Choroid plexus epithelial cell (primary cell): Measurements from ENCODE around the gene APOL1.
"Not testable (repeated sequence)": the region's sequence is repeated elsewhere in the genome, so short reads cannot be mapped to it uniquely, and the experiment has no call there.

ENCODE experiments used
- DNase-seq: peaks from one replicate; pipeline ENCODE4 v3.0.0-alpha.2; 2010; ENCODE audit warnings: low read depth
- H3K4me3 ChIP-seq: 2 replicates; pipeline ENCODE4 v1.5.1; 2011; ENCODE audit warnings: low read depth, mild to moderate bottlenecking, control low read depth, low read length, moderate library complexity
- TF ChIP-seq, protein P1 (sequence below): conservative IDR thresholded peaks from 2 replicates; pipeline ENCODE4 v1.5.1; 2011; ENCODE audit warnings: low read depth, mild to moderate bottlenecking, control low read depth, inconsistent platforms, low read length, moderate library complexity

The APOL1 gene

DNA sequence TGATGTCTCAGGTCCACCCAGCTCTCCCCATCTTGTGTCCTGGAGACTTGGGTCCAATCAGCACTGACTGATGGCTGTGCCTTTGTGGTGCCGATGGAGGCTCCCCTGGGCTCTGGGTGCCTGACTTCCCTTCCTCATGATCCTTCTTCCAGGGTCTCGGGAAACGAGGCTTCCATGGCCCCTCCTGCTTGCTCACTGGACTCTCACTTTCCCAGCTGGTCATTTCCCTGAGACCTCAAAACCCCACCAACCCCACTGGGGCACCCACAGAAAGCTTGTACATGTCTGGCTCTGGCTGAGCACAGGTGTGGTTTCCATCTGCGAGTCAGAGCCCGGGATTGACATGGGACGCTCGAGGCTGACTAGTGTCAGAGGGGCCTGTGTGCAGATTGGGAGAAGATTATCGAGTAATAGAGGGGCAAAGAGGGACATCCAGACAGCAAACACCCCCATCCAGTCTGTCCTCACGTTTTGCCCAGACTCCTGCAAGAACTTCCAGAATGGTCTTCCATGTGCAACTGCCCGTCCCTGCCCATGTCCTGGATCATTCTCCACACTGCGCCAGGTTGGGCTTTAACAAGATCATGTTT lies 15.1 kb downstream of the APOL1 start:
- H3K4me3 ChIP-seq: no peak overlapping the region
- TF ChIP-seq, protein P1, sequence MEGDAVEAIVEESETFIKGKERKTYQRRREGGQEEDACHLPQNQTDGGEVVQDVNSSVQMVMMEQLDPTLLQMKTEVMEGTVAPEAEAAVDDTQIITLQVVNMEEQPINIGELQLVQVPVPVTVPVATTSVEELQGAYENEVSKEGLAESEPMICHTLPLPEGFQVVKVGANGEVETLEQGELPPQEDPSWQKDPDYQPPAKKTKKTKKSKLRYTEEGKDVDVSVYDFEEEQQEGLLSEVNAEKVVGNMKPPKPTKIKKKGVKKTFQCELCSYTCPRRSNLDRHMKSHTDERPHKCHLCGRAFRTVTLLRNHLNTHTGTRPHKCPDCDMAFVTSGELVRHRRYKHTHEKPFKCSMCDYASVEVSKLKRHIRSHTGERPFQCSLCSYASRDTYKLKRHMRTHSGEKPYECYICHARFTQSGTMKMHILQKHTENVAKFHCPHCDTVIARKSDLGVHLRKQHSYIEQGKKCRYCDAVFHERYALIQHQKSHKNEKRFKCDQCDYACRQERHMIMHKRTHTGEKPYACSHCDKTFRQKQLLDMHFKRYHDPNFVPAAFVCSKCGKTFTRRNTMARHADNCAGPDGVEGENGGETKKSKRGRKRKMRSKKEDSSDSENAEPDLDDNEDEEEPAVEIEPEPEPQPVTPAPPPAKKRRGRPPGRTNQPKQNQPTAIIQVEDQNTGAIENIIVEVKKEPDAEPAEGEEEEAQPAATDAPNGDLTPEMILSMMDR: no peak
- no peak for DNase-seq

DNA sequence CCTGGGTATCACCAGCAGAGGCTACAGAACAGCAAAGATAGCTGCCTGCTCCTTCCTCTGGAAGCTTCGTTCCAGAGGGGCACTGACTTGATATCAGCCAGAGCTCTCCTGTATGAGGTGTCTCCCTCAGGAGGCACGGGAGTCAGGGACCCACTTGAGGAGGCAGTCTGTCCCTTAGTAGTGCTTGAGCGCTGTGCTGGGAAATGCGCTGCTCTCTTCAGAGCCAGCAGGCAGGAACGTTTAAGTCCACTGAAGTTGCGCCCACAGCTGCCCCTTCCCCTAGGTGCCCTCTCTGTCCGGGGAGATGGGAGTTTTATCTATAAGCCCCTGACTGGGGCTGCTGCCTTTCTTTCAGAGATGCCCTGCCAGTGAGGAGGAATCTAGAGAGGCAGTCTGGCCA lies 18.3 kb downstream of the APOL1 start:
- not testable (repeated sequence) for H3K4me3 ChIP-seq, DNase-seq

DNA sequence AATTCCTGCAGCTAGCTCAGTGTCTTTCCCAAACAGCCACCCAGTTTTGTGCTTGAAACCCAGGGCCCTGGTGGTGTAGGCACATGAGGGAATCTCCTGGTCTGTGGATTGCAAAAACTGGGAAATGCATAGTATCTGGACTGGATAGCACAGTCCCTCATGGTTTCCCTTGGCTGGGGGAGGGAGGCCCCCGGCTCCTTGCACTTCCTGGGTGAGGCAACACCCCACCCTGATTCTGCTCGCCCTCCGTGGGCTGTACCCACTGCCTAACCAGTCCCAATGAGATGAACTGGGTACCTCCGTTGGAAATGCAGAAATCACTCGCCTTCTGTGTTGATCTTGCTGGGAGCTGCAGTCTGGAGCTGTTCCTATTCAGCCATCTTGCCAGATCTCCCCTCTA lies 19.0 kb downstream of the APOL1 start:
- not testable (repeated sequence) for DNase-seq, H3K4me3 ChIP-seq

DNA sequence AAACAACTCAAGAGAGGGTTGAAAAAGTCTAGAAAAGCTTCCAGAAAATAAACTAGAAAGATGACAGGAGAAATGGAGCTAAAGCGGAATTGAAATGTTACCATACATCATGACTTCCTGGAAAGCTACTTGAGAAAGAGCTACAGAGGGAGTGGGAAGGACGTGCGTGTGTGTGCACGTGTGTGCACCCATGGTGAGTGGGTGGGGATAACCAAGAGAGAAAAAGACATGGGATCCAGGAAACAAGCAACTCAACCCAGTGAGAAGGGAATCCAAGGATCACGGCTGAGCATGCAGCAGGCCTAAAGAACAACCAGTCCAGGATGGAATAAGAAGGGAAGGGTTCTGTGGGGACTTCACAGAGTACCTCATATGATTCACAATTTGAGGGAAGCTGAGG lies 21.6 kb downstream of the APOL1 start:
- TF ChIP-seq, protein P1: no peak
- H3K4me3 ChIP-seq: no peak overlapping the region
- DNase-seq: peak; percentile 23

DNA sequence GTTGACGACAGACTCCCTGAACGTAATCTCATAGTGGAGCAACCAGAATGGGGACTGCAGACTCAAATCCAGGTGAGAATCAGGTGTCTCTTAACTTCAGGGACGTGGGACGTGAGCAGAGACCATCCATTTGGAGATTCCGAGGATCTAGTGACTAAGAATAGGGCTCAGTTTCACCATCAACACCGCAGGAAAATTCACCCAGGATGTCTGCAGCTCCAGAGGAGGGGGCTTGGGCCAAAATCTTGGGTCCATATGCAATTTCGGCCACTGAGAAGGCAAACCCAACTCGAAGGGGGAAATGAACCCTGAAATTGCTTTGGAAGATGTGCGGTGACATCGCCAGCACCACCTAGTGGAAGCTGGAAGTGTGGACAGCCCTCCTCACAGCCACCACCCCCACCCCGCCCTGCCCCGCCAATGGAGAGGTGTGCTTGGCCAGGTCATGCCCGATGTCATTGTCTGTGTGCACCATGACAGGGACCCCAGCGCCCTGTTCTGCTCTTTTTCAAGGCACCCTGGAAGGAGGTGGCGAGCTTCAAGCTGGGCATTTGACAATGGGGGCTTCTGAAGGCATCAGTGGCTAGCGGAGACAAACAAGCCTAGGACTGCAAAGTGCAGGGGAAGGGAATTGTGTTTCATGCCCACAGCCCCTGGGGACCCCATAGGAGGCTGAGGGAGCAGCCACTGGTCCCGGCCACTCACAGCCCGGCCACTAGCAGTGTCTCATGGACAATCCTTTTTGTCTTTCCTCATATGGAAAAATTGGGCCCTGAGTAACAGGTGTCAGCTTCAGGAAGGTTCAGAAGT lies 24.8 kb downstream of the APOL1 start:
- TF ChIP-seq, protein P1: peak; percentile 81
- no peak overlapping the region for H3K4me3 ChIP-seq
- DNase-seq: peak; percentile 70

DNA sequence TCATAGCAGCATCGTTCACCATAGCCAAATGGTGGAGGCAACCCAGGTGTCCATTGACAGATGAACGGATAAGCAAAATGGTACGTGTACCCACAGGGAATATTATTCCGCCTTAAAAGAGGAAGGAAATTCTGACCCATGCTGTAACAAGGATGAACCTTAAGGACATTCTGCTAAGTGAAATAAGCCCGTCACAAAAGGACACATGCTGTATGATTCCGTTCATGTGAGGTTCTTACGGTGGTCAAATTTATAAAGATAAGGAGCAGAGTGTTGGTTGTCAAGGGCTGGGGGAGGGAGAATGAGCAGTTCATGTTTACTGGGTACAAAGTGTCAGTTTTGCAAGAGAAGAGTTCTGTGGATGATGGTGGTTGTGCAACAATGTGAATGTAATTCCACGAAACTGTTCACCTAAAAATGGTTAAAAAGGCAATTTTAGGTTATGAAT lies 26.3 kb downstream of the APOL1 start:
- peak; percentile 48 for DNase-seq
- TF ChIP-seq, protein P1: no peak

DNA sequence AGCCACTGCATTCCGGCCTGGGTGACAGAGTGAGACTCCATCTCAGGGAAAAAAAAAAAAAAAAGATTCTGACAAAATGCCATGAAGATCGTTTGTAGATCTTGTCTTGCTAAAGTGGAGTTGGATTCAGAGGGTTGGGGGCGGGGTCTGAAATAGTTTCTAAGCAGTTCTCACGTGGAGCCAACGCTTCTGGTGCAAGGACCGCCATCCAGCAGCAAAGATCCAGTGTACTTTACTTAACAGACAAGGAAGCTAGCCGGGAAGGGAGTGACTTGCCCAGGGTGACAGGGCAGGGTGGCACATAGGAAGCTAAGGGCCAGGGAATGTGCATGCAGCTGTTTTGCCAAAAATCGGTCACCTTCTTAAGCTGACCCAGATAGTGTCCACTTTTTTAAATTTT lies 27.4 kb downstream of the APOL1 start:
- no peak overlapping the region for H3K4me3 ChIP-seq
- DNase-seq: no peak
- TF ChIP-seq, protein P1: no peak

More for the DNA sequence above, 26.3 kb downstream of the APOL1 start:
- H3K4me3 ChIP-seq: no peak overlapping the region

DNA sequence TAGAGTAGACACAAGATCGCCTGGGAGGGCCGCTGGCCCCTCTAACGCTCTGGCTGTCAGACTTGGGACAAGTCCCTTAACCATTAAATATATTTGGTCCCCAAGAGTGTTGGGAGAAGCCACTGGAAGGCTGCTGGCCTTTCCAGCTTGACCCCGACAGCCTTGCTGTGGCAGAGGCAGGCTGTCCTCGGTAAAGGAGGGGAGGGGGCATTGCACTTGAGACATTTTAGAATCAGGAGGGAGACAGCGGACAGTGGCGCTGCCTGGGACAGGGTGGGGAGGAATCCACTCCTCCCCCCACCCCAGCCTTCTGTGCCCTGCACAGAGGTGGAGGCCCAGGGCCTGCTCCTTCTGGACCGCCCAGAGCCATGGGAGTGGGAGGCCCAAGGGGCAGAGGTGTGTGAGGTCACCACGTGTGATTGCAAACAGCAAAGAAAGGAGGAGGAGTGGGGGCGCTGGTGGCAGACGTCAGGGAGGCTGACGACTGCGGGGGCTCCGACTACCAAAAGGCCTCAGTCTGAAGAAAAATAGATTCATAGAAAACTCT lies 28.9 kb downstream of the APOL1 start:
- TF ChIP-seq, protein P1: no peak
- DNase-seq: no peak
- H3K4me3 ChIP-seq: no peak overlapping the region
